Measurements from ENCODE around the gene SLC7A8. TPM values are rescaled to one million over a fixed set of nuclear protein-coding genes. Genes with fewer than 3 reads are reported as not detected.

The SLC7A8 gene
- total RNA-seq, 1 donor from 2014 or later, result 98.5 TPM

GRCh38 chr14:23182372-23183157 lies 895 bp downstream of the SLC7A8 start:
- peak; percentile 65 for DNase-seq (ENCODE audit: low spot score)

GRCh38 chr14:23181946-23182345 lies 1.5 kb downstream of the SLC7A8 start:
- no peak for DNase-seq (ENCODE audit: low spot score)

- no peak for DNase-seq (ENCODE audit: low spot score)
These were observed 2.0 kb downstream of the SLC7A8 start for GRCh38 chr14:23181453-23181852.

GRCh38 chr14:23177181-23177580 lies 6.3 kb downstream of the SLC7A8 start:
- no peak for DNase-seq (ENCODE audit: low spot score)

- no peak for DNase-seq (ENCODE audit: low spot score)
These were observed 7.6 kb downstream of the SLC7A8 start for GRCh38 chr14:23175823-23176222.

- no peak for DNase-seq (ENCODE audit: low spot score)
These were observed 8.9 kb downstream of the SLC7A8 start for GRCh38 chr14:23174296-23175184.

- no peak for DNase-seq (ENCODE audit: low spot score)
These were observed 9.7 kb downstream of the SLC7A8 start for GRCh38 chr14:23173796-23174195.

GRCh38 chr14:23173031-23173430 lies 10.4 kb downstream of the SLC7A8 start:
- no peak for DNase-seq (ENCODE audit: low spot score)

- DNase-seq (ENCODE audit: low spot score), result no peak
These were observed 10.9 kb downstream of the SLC7A8 start for GRCh38 chr14:23172574-23172973.

GRCh38 chr14:23172096-23172495 lies 11.4 kb downstream of the SLC7A8 start:
- DNase-seq (ENCODE audit: low spot score), result no peak

- no peak for DNase-seq (ENCODE audit: low spot score)
These were observed 12.1 kb downstream of the SLC7A8 start for GRCh38 chr14:23171222-23171975.

GRCh38 chr14:23169622-23170021 lies 13.8 kb downstream of the SLC7A8 start:
- no peak for DNase-seq (ENCODE audit: low spot score)

- DNase-seq (ENCODE audit: low spot score), result no peak
These were observed 15.2 kb downstream of the SLC7A8 start for GRCh38 chr14:23168246-23168645.

GRCh38 chr14:23167116-23167847 lies 16.2 kb downstream of the SLC7A8 start:
- DNase-seq (ENCODE audit: low spot score), result no peak

- no peak for DNase-seq (ENCODE audit: low spot score)
These were observed 18.5 kb downstream of the SLC7A8 start for GRCh38 chr14:23164949-23165348.

- no peak for DNase-seq (ENCODE audit: low spot score)
These were observed 19.2 kb downstream of the SLC7A8 start for GRCh38 chr14:23164250-23164649.

- DNase-seq (ENCODE audit: low spot score), result no peak
These were observed 19.6 kb downstream of the SLC7A8 start for GRCh38 chr14:23163830-23164229.

- no peak for DNase-seq (ENCODE audit: low spot score)
These were observed 20.7 kb downstream of the SLC7A8 start for GRCh38 chr14:23162800-23163199.

GRCh38 chr14:23162005-23162404 lies 21.5 kb downstream of the SLC7A8 start:
- no peak for DNase-seq (ENCODE audit: low spot score)

GRCh38 chr14:23160924-23161522 lies 22.4 kb downstream of the SLC7A8 start:
- DNase-seq (ENCODE audit: low spot score), result peak; percentile 53

GRCh38 chr14:23159532-23159931 lies 23.9 kb downstream of the SLC7A8 start:
- DNase-seq (ENCODE audit: low spot score), result no peak

Data from mucosa of gallbladder (tissue), 1 donor.